K562 (cell line): ENCODE measurements around the gene BCAS3. TPM values are rescaled to one million over a fixed set of nuclear protein-coding genes. Genes with fewer than 3 reads are reported as not detected.

ENCODE experiments used
- ATAC-seq: fragments of 200-7000 bp; cut with Tn5 transposase; 3 replicates; pipeline ENCODE4 v1.9.1; 2020; ENCODE audit warnings: moderate library complexity
- BruUV-seq: library from RNA; stranded (reverse); fragments of 400-500 nt; replicated peaks from 2 replicates; lab custom pipeline; 2021; lab: Mats Ljungman, UMichigan
- CTCF ChIA-PET: fragments of 300-600 bp; formaldehyde crosslinking; extraction: SDS; loops from one replicate; lab custom pipeline; 2021; ENCODE audit warnings: low intra/inter-chr PET ratio; lab: Yijun Ruan, JAX
- POLR2A ChIA-PET: fragments of 300-600, 350-650 bp; sonication (Branson Sonifier 250); formaldehyde crosslinking; extraction: SDS; loops from one replicate; lab custom pipeline; 2021; ENCODE audit warnings: antibody characterized with exemption, inconsistent platforms; lab: Yijun Ruan, JAX
- DNase-seq, 4 experiments: peaks; one replicate each; pipeline versions ENCODE4 v3.0.0 to v3.0.0-alpha.2; 2011 to 2018; ENCODE audit warnings: low spot score in 3 of 4, mixed read lengths in 3 of 4; ENCODE audit errors: extremely low read depth in 1 of 4
- FAIRE-seq: peaks from 2 replicates; lab custom pipeline; 2011; peaks lifted over from hg19 to GRCh38; lab: Jason Lieb, UNC
- H2AFZ ChIP-seq: 2 replicates; pipeline ENCODE4 v1.6.0; 2011; ENCODE audit warnings: low read depth, low read length, control low read depth, inconsistent platforms
- H3K27ac ChIP-seq: fragments of 200-600 bp; 3 replicates; pipeline ENCODE4 v1.8.0; 2011; ENCODE audit warnings: low read depth, mild to moderate bottlenecking, control low read depth, inconsistent platforms, low read length, moderate library complexity, mixed read lengths; ENCODE audit errors: extremely low read depth
- H3K27me3 ChIP-seq, 2 experiments: fragments of 300-600 bp in 1 of 2; 2 replicates in 1 of 2; 3 replicates in 1 of 2; pipeline versions ENCODE4 v1.6.0 to v1.8.0; 2011; ENCODE audit warnings: inconsistent platforms in 2 of 2, low read length in 2 of 2, mild to moderate bottlenecking in 1 of 2, mixed read lengths in 1 of 2, moderate library complexity in 1 of 2; ENCODE audit not compliant: control insufficient read depth in 2 of 2, insufficient read depth in 2 of 2
- H3K36me3 ChIP-seq: fragments of 300-600 bp; 3 replicates; pipeline ENCODE4 v1.8.0; 2011; ENCODE audit warnings: mild to moderate bottlenecking, low read length, inconsistent platforms; ENCODE audit not compliant: control insufficient read depth, insufficient read depth
- H3K4me1 ChIP-seq, 2 experiments: fragments of 200-600 bp in 1 of 2; replicated peaks in 1 of 2; 2 replicates in 1 of 2; 3 replicates in 1 of 2; pipeline versions ENCODE4 v1.5.1 to v1.8.0; 2011; ENCODE audit warnings: inconsistent platforms in 2 of 2, low read length in 2 of 2, mild to moderate bottlenecking in 1 of 2, mixed read lengths in 1 of 2, moderate library complexity in 1 of 2; ENCODE audit not compliant: control insufficient read depth in 2 of 2, insufficient read depth in 2 of 2
- H3K4me2 ChIP-seq: 2 replicates; pipeline ENCODE4 v1.6.1; 2011; ENCODE audit warnings: low read length, control low read depth, inconsistent platforms, mixed read lengths; ENCODE audit not compliant: insufficient read depth
- H3K4me3 ChIP-seq: fragments of 200-600 bp; sonication (generic), shearing (Covaris generic); 2 replicates; pipeline ENCODE4 v1.5.1; 2016; ENCODE audit warnings: control low read depth, inconsistent platforms
- H3K79me2 ChIP-seq: fragments of 200-600 bp; 3 replicates; pipeline ENCODE4 v1.8.0; 2011; ENCODE audit warnings: low read length, inconsistent platforms; ENCODE audit not compliant: control insufficient read depth, insufficient read depth
- H3K9ac ChIP-seq, 2 experiments: 2 replicates each; pipeline versions ENCODE4 v1.6.0 to v1.6.1; 2011; ENCODE audit warnings: low read depth in 2 of 2, low read length in 2 of 2, control low read depth in 1 of 2, inconsistent platforms in 1 of 2, mild to moderate bottlenecking in 1 of 2, mixed read lengths in 1 of 2; ENCODE audit not compliant: insufficient read depth in 1 of 2
- H3K9me1 ChIP-seq: one replicate; pipeline ENCODE4 v1.6.0; 2011; ENCODE audit warnings: inconsistent platforms, mild to moderate bottlenecking, low read length, moderate library complexity; ENCODE audit not compliant: control insufficient read depth, insufficient read depth
- H3K9me3 ChIP-seq: replicated peaks from 2 replicates; pipeline ENCODE4 v1.5.1; 2011; ENCODE audit warnings: low read depth, low read length, inconsistent platforms; ENCODE audit not compliant: control insufficient read depth, insufficient read depth
- H4K20me1 ChIP-seq: replicated peaks from 2 replicates; pipeline ENCODE4 v1.6.1; 2011; ENCODE audit warnings: low read length, inconsistent platforms, mixed read lengths; ENCODE audit not compliant: control insufficient read depth, insufficient read depth
- ATF7 ChIP-seq: fragments of 450-650 bp; IDR thresholded peaks from 2 replicates; pipeline ENCODE4 v1.7.1; 2014; ENCODE audit warnings: mild to moderate bottlenecking, moderate library complexity
- EWSR1 ChIP-seq: fragments of 450-650 bp; IDR thresholded peaks from 2 replicates; pipeline ENCODE4 v1.6.1; 2018; ENCODE audit warnings: borderline replicate concordance, mild to moderate bottlenecking, low read depth, moderate library complexity; ENCODE audit not compliant: partially characterized antibody
- GABPB2 ChIP-seq: fragments of 250-450 bp; sonication (Bioruptor Pico); conservative IDR thresholded peaks from 2 replicates; pipeline ENCODE4 v1.5.1; 2021; ENCODE audit warnings: mild to moderate bottlenecking
- GTF2B ChIP-seq: IDR thresholded peaks from 2 replicates; pipeline ENCODE4 v1.6.1; 2011; ENCODE audit not compliant: insufficient read length; ENCODE audit errors: extremely low read depth
- JUNB ChIP-seq: fragments of 450-650 bp; formaldehyde crosslinking; conservative IDR thresholded peaks from 2 replicates; pipeline ENCODE4 v1.4.0; 2020; ENCODE audit warnings: mild to moderate bottlenecking
- KDM2B ChIP-seq: fragments of 250-450 bp; sonication (Bioruptor Pico); IDR thresholded peaks from 2 replicates; pipeline ENCODE4 v1.8.0; 2021; ENCODE audit warnings: mild to moderate bottlenecking, moderate library complexity
- NCOA1 ChIP-seq: fragments of 450-650 bp; IDR thresholded peaks from 2 replicates; pipeline ENCODE4 v1.6.1; 2016; ENCODE audit warnings: low read depth
- RFX1 ChIP-seq: fragments of 450-650 bp; IDR thresholded peaks from 2 replicates; pipeline ENCODE4 v1.6.1; 2016; ENCODE audit warnings: mild to moderate bottlenecking, moderate library complexity
- RUNX1 ChIP-seq: sonication (generic); IDR thresholded peaks from 2 replicates; pipeline ENCODE4 v1.6.1; 2016; ENCODE audit warnings: antibody characterized with exemption, low read depth
- SRSF3 ChIP-seq: fragments of 200-400 bp; formaldehyde crosslinking; IDR thresholded peaks from 2 replicates; pipeline ENCODE4 v1.6.1; 2016; ENCODE audit warnings: mild to moderate bottlenecking, low read length, moderate library complexity; ENCODE audit not compliant: insufficient read depth
- TAF15 ChIP-seq: fragments of 200-400 bp; formaldehyde crosslinking; IDR thresholded peaks from 2 replicates; pipeline ENCODE4 v1.6.1; 2017; ENCODE audit warnings: mild to moderate bottlenecking, low read depth, low read length, moderate library complexity
- ZC3H4 ChIP-seq: sonication (generic); formaldehyde crosslinking; IDR thresholded peaks from 2 replicates; pipeline ENCODE4 v1.9.0; 2021; ENCODE audit warnings: missing genetic modification reagents, borderline replicate concordance
- ZNF174 ChIP-seq: fragments of 250-450 bp; sonication (Bioruptor Pico); IDR thresholded peaks from 2 replicates; pipeline ENCODE4 v1.4.0; 2020; ENCODE audit warnings: mild to moderate bottlenecking
- ZNF384 ChIP-seq: IDR thresholded peaks from 2 replicates; pipeline ENCODE4 v1.6.1; 2012; ENCODE audit warnings: low read depth, low read length, improper control_type of control experiment
- ZNF780A ChIP-seq: fragments of 250-450 bp; sonication (Bioruptor Pico); IDR thresholded peaks from 2 replicates; pipeline ENCODE4 v1.5.0; 2021; ENCODE audit warnings: mild to moderate bottlenecking
- ZZZ3 ChIP-seq: fragments of 450-650 bp; IDR thresholded peaks from 2 replicates; pipeline ENCODE4 v1.6.1; 2016; ENCODE audit warnings: antibody characterized with exemption, mild to moderate bottlenecking, moderate library complexity
- WGBS: fragments of 100-300 bp; shearing (Covaris generic); methylation state at CpG from one replicate; pipeline ENCODE4 v1.1.6; 2016; ENCODE audit warnings: low coverage, mixed read lengths; ENCODE audit not compliant: insufficient coverage; ENCODE audit errors: missing lambda C conversion rate; 5-methylcytosine and 5-hydroxymethylcytosine counted together
- in situ Hi-C: fragments of 300-500 bp; cut with MboI; formaldehyde crosslinking; loops from 4 replicates; pipeline ENCODE4 v1.15.0; 2018; ENCODE audit warnings: inconsistent platforms, mixed read lengths
- intact Hi-C: fragments of 100-400 bp; cut with micrococcal nuclease; formaldehyde crosslinking; loops from 2 replicates; pipeline ENCODE4 v1.14.2; 2022
- polyA plus RNA-seq, 8 experiments: library from polyadenylated mRNA; depleted of rRNA in 4 of 8; stranded (reverse) in 5 of 8; unstranded in 3 of 8; fragments of >200 nt; fragmentation: Nextera tagmentation in 2 of 8; fragmentation: Illumina TruSeq in 1 of 8; extraction: Ambion mirVana in 2 of 8; extraction: Trizol in 1 of 8; gene quantifications; 2 replicates each; pipeline versions ENCODE4 v1.2.1 to v1.2.3, GENCODE V29; 2011 to 2014; ENCODE audit warnings: inconsistent platforms in 1 of 8, missing spikeins in 1 of 8
- total RNA-seq, 7 experiments: library from RNA; depleted of rRNA in 6 of 7; stranded (reverse); fragments of >200 nt in 6 of 7; fragmentation: Illumina TruSeq in 2 of 7; extraction: Trizol in 2 of 7; gene quantifications; 2 replicates each; pipeline versions ENCODE4 v1.2.1 to v1.2.3, GENCODE V29; 2011 to 2021; ENCODE audit warnings: low replicate concordance in 1 of 7
- TF ChIP-seq, protein P1 (sequence below): fragments of 450-650 bp; IDR thresholded peaks from 2 replicates; pipeline ENCODE4 v1.6.1; 2016; ENCODE audit warnings: low read depth, mild to moderate bottlenecking, moderate library complexity
- TF ChIP-seq, protein P2 (sequence below), 3 experiments: fragments of 200-800 bp in 1 of 3; fragments of 250-450 bp in 1 of 3; fragments of 450-650 bp in 1 of 3; sonication (Bioruptor Pico) in 1 of 3; sonication (Bioruptor generic) in 1 of 3; formaldehyde crosslinking in 1 of 3; IDR thresholded peaks; 2 replicates each; pipeline versions ENCODE4 v1.6.1 to v1.8.0; 2016 to 2022; ENCODE audit warnings: mild to moderate bottlenecking in 2 of 3, missing genetic modification characterization in 2 of 3, missing compliant biosample characterization in 1 of 3, moderate library complexity in 1 of 3

Gene BCAS3
- total and polyA plus RNA-seq, 9 of the 15 experiments (the other 6 are each of a cell fraction or from before 2014, with no cell fraction given) = 1.9 to 5.5 (median 3.5) TPM

DNA sequence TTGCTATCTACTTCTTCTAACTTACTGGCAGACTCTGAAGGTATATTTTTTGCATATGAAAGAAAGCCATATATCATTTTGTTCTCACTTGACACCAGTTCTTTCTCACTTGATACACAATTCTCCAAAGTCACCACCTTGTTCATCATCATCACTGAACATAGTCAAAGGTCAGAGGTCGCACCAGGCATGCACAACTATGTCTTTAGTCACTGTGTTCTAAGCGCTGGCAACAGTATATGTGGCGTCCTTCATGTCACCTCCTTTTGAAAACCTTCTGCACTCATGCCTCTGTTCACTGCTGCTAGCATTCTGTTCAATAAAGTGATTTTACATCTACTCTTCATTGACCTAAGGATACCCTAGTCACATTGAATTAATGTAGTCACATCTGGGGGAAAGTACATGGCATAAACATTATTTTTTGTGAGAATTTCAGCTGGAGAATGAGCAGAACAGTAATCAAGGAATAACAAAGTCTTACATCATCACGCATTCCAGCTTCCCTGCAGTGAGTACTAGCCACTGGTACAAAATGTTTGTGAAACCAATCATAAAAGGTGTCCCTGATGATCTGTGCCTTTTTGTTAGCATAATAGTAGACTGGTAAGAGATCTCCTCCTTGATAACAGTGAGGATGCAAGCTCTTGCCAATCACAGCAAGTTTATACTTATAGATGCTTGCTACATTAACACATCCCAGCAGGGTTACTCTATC is 754.1 kb downstream of the BCAS3 start:
- in situ Hi-C loops (loop anchor here (25.0 kb wide), 1 partner anchor 681 kb away; no protein-coding TSS in a partner anchor), intact Hi-C loops (no loop called here)
- Histone ChIP-seq H3K4me2 (no peak overlapping the region), H3K79me2 (no peaks in the 10 kb centered on the region), H2AFZ (no peak overlapping the region), H3K9ac (no peak overlapping the region), H4K20me1 (no peaks in the 10 kb centered on the region), H3K9me1 (no peaks in the 10 kb centered on the region), H3K27me3 (peaks cover 0 to 2% of the 10 kb centered on the region in 2 experiments; a peak in 1 of 5 replicates), H3K4me1 (no peaks in the 10 kb centered on the region), H3K27ac (no peak overlapping the region), H3K9me3 (no peaks in the 10 kb centered on the region), H3K36me3 (no peaks in the 10 kb centered on the region), H3K4me3 (no peak overlapping the region)
- no peak for ATAC-seq
- ChIA-PET CTCF (no interaction called here), POLR2A (no interaction called here)
- WGBS = 2% methylated on average over 4 of the region's 4 CpGs
- no peak for FAIRE-seq
- no TSS peak for BruUV-seq
- no peak for DNase-seq
- no peak for TF ChIP-seq ZZZ3
- no peak for TF ChIP-seq TAF15
- TF ChIP-seq ZC3H4 (CRISPR knock-in tag) = no peak
- TF ChIP-seq EWSR1 = peak; percentile 85
- TF ChIP-seq NCOA1 = no peak
- TF ChIP-seq GABPB2 (CRISPR knock-in tag) = no peak
- TF ChIP-seq ZNF384 = no peak
- no peak for TF ChIP-seq ZNF174 (CRISPR knock-in tag)
- TF ChIP-seq SRSF3 = no peak
- no peak for TF ChIP-seq ATF7
- TF ChIP-seq, protein P1, sequence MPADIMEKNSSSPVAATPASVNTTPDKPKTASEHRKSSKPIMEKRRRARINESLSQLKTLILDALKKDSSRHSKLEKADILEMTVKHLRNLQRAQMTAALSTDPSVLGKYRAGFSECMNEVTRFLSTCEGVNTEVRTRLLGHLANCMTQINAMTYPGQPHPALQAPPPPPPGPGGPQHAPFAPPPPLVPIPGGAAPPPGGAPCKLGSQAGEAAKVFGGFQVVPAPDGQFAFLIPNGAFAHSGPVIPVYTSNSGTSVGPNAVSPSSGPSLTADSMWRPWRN = no peak
- no peak for TF ChIP-seq JUNB (CRISPR knock-in tag)
- TF ChIP-seq GTF2B = no peak
- TF ChIP-seq, protein P2, sequence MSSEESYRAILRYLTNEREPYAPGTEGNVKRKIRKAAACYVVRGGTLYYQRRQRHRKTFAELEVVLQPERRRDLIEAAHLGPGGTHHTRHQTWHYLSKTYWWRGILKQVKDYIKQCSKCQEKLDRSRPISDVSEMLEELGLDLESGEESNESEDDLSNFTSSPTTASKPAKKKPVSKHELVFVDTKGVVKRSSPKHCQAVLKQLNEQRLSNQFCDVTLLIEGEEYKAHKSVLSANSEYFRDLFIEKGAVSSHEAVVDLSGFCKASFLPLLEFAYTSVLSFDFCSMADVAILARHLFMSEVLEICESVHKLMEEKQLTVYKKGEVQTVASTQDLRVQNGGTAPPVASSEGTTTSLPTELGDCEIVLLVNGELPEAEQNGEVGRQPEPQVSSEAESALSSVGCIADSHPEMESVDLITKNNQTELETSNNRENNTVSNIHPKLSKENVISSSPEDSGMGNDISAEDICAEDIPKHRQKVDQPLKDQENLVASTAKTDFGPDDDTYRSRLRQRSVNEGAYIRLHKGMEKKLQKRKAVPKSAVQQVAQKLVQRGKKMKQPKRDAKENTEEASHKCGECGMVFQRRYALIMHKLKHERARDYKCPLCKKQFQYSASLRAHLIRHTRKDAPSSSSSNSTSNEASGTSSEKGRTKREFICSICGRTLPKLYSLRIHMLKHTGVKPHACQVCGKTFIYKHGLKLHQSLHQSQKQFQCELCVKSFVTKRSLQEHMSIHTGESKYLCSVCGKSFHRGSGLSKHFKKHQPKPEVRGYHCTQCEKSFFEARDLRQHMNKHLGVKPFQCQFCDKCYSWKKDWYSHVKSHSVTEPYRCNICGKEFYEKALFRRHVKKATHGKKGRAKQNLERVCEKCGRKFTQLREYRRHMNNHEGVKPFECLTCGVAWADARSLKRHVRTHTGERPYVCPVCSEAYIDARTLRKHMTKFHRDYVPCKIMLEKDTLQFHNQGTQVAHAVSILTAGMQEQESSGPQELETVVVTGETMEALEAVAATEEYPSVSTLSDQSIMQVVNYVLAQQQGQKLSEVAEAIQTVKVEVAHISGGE (CRISPR knock-in tag; IDR thresholded peaks at IDR 0.05) = peak in 1 of 3 experiments; percentile 86; a peak in 2 of 6 replicates
- no peak for TF ChIP-seq KDM2B
- no peak for TF ChIP-seq ZNF780A
- no peak for TF ChIP-seq RUNX1
- TF ChIP-seq RFX1 = peak; percentile 8; the same call in 1 of the 2 replicates
